GM21447 (cell line): ENCODE measurements around the gene TRIM31.

Experiments
- ATAC-seq: cut with Tn5 transposase; IDR thresholded peaks from one replicate; pipeline ENCODE4 v1.9.1; 2021; ENCODE audit not compliant: unreplicated experiment

The TRIM31 gene

GRCh38 chr6:30077218-30077617 is 35.7 kb downstream of the TRIM31 start:
- ATAC-seq: no peak

GRCh38 chr6:30075790-30076732 is 36.8 kb downstream of the TRIM31 start:
- ATAC-seq: no peak

GRCh38 chr6:30075094-30075789 is 37.6 kb downstream of the TRIM31 start, which contains the start of gene RNF39:
TSS of gene RNF39 (minus strand) at chr6:30075769. CDS start at chr6:30075585, 184 bp downstream.
- ATAC-seq: no peak

- no peak for ATAC-seq
Observed at GRCh38 chr6:30074331-30075093, 38.4 kb downstream of the TRIM31 start.

DNA sequence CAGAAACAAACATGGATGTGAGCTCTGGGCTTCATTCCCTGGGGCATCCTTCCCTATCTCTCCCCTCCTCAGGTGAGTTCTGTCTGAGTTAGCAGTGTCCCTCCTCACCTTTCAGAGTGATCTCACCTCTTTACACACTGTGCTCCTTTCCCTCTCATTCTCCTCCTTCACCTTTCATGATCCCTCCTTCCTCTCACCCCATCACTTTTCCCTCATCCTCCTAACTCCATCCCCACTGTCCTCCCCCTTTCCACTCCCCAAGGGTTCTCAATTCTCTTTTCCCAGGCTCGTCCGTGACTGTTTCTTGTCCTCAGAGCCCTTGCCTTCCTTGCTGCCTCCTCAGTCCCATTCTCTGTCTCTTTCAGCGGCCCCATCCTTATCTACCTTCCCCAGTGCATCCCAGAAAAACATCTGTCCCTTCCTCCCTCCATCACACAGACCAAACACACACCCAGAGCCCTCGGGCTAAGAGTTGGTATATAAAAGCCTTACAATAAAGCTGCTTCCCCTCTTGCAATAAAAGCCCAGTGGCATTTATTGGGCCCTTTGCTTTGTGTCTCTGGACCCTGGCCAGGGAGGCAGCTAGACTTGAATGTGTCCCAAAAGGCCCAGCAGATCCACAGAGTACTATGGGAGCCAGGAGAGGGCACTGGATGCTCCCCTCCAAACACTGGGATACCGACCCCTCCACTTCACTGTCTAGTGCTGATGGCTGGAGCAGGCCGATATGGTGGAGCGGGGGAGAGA is 39.2 kb downstream of the TRIM31 start:
- ATAC-seq: no peak

GRCh38 chr6:30071858-30072257 is 41.0 kb downstream of the TRIM31 start:
- no peak for ATAC-seq

GRCh38 chr6:30071081-30071818 is 41.6 kb downstream of the TRIM31 start:
- no peak for ATAC-seq

GRCh38 chr6:30067460-30068139 is 45.3 kb downstream of the TRIM31 start:
- ATAC-seq: no peak

DNA sequence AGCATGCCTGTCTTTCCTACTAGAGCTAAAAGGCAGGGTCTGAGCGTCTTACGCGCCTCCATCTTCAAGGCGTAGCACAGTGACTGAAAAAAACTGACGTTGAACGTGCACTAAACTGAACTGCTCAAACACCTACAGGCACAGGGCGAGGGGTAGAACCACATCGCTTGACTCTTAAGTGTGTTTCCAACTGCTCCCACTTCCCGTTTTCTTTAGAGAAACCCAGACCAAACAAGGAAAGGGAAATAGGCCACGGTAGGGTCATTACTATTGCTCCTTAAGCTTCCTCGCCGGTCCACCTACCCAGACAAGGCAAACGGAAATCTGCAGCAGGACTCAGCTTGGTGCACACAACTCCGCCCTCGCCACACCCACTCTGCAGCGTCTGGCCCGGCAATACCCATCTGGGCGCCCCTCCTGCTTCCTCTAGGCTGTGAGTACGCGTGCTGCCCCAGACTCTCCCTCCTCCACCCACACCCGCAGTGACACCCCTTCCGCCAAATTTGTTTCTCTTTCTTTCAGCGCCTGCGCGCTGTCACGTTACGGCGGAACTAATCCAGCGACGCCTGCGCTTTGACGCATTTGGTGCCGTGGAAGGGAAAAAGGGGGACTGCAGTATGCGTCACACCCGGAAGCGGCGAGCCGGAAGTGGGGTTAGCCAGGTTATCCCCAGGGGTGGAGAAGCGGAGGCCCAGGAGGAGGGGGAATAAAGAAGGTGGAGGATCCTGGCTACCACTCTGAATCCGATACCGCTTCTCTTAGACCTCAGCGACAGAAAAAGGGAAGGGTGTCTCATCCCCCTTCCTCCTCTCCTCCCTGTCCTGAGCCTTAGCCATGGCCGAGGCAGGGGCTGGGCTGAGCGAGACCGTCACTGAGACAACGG is 46.1 kb downstream of the TRIM31 start, which contains the start of gene PPP1R11:
Gene PPP1R11 (plus strand): TSS at position 622 of the 883 bp plus-strand sequence. CDS start 213 bp downstream, at position 835.
- ATAC-seq: peak; percentile 96

DNA sequence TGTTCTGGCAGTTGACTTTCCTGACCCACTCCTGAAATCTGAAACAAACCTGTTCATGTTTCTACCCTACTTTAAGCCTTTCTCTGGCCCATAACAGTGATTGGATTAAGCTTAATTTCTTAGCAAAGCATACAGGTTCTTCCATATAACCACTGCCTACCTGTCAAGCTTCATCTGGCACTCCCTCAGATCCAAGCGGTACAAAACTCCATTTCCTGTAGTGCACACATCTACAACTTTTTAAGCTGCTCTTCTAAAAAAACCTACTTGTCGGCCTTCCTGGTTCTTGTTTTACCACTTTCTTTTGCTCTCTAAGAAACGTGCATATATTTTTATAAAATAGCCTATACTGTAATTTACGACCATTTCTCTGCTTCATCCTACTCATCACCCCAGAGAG is 46.8 kb downstream of the TRIM31 start:
- ATAC-seq: no peak

DNA sequence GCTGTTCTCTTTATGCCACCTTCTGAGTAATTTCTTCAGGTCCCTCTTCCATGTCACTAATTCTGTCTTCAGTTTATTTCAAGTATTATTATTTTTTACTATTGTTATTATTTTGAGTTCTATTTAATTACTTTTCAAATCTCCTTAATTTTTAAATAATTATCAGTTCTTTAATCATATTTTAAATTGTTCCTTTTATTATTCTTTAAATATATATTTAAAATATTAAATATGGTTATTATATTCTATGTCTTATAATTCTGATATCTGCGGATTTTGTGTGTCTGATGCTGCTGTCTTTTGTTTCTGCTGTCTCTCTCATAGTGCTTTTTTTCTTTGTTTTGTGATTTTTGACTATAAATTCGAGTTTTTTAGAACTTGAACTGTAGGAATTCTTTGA is 49.6 kb downstream of the TRIM31 start:
- no peak for ATAC-seq

DNA sequence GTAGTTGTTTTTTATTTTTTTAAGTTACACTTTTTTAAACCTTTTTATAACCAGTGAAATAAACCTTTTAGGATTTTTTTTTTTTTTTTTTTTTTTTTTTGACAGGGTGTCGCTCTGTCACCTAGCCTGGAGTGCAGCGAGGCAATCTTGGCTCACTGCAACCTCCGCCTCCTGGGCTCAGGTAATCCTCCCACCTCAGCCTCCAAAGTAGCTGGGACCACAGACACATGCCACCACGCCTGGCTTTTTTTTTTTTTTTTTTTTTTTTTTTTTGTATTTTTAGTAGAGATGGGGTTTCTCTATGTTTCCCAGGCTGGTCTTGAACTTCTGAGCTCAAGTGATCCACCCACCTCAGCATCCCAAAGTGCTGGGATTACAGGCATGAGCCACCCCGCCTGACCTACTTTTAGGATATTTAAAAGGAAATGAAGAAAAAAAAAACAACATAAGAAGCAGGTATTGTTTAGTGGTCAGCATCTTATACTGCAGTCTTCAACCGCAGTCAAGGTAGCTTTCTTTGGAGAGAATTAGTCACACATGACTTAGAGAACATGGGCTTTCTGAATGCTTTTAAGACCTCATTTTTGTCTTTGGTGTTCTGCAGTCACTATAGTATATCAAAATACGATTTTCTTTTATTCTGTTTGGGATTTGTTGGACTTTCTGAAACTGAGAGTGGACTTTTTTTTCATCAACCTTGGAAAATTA is 50.3 kb downstream of the TRIM31 start:
- ATAC-seq: no peak

- no peak for ATAC-seq
Observed at GRCh38 chr6:30061858-30062458, 50.9 kb downstream of the TRIM31 start.

GRCh38 chr6:30061092-30061857 is 51.6 kb downstream of the TRIM31 start, which contains the start of gene POLR1H:
TSS of gene POLR1H (plus strand) at chr6:30061265. CDS start at chr6:30061525, 260 bp downstream.
- peak; percentile 85 for ATAC-seq

DNA sequence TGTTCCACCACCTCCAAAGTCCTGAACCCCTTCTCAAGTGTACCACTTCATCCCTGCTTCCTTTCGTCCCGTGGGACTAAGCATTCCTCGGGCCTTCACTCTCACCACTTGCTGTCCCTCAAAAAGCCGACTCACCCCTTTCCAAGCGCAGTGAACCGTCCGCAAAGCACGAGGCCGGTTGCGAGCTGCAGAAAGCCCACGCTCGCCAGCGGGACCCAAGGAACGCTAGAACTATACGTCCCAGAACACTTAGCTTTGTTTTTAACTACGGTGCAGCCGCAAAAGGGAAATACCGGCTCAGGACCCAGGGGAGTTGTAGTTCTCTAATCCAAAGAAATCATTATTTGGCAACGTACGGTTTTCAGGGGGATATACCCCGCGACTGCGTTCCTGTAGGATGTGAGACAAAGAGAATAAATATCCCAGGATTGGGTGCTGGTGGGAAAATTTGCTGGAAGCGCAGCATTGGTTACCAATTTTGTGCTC is 52.2 kb downstream of the TRIM31 start:
- no peak for ATAC-seq

DNA sequence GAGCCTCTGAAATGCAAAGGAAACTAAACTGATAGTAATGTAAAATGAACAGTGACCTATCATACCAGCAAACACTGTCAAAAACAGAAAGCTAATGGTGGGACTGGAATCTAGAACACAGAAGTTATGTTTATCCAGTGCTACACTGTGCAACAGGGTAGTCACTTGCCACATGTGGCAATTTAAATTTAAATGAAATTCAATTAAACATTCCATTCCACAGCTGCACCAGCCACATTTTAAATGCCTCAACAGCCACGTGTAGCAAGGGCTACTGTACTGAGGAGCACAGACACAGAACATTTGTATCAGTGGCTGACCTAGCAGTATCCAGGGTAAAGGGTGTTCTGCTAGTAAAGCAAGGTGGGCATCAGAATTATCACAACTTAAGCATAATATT is 57.4 kb downstream of the TRIM31 start:
- no peak for ATAC-seq
